Stomach (tissue), 4 donors: Measurements from ENCODE around the gene SPECC1.

ENCODE experiments used
- CTCF ChIP-seq, 7 experiments: fragments of 450-650 bp in 4 of 7; fragments of 200-600 bp in 3 of 7; sonication (generic) in 3 of 7; IDR thresholded peaks; one replicate each; pipeline ENCODE4 v1.5.1; 2016 to 2019; ENCODE audit warnings: antibody characterized with exemption in 7 of 7, control low read depth in 2 of 7, mild to moderate bottlenecking in 1 of 7
- POLR2A ChIP-seq, 4 donors: fragments of 450-650 bp; IDR thresholded peaks; one replicate each; pipeline ENCODE4 v1.6.1; 2016; ENCODE audit warnings: antibody characterized with exemption in 4 of 4, control low read depth in 2 of 4, mild to moderate bottlenecking in 1 of 4, moderate library complexity in 1 of 4

- TF ChIP-seq CTCF (IDR thresholded peaks at IDR 0.05): no peak
- no peak for TF ChIP-seq POLR2A (IDR thresholded peaks at IDR 0.05)
Measured at GRCh38 chr17:20072692-20072992, 63.5 kb downstream of the SPECC1 start.
